ENCODE data around the gene ELOVL5.

The ELOVL5 gene

DNA sequence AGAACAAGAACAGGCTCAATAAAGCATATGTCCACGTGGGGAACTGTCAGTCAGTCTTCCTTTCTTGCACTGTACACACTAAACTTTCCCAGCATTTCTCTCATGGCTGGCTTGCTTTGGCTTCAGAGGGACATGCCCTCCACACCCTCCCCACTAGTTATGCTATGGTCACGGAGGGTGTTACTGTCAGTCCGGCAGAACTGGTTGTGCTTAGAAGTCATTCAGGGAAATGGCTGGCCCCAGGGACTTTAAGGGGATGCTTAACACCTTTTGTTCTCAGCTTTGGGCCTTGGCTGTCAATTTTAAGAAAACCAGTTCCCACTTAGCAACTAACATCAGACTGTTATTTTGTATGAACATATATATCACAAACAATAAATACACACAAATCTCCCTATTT, 55.1 kb downstream of the ELOVL5 start:
- TF ChIP-seq, protein P1, sequence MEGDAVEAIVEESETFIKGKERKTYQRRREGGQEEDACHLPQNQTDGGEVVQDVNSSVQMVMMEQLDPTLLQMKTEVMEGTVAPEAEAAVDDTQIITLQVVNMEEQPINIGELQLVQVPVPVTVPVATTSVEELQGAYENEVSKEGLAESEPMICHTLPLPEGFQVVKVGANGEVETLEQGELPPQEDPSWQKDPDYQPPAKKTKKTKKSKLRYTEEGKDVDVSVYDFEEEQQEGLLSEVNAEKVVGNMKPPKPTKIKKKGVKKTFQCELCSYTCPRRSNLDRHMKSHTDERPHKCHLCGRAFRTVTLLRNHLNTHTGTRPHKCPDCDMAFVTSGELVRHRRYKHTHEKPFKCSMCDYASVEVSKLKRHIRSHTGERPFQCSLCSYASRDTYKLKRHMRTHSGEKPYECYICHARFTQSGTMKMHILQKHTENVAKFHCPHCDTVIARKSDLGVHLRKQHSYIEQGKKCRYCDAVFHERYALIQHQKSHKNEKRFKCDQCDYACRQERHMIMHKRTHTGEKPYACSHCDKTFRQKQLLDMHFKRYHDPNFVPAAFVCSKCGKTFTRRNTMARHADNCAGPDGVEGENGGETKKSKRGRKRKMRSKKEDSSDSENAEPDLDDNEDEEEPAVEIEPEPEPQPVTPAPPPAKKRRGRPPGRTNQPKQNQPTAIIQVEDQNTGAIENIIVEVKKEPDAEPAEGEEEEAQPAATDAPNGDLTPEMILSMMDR (IDR thresholded peaks at IDR 0.05; ENCODE audit: low read length, missing control alignments): no peak
- DNase-seq (ENCODE audit: low read depth): no peak
- no peak overlapping the region for H3K4me3 ChIP-seq (replicated peaks; ENCODE audit: low read depth, low read length)

DNA sequence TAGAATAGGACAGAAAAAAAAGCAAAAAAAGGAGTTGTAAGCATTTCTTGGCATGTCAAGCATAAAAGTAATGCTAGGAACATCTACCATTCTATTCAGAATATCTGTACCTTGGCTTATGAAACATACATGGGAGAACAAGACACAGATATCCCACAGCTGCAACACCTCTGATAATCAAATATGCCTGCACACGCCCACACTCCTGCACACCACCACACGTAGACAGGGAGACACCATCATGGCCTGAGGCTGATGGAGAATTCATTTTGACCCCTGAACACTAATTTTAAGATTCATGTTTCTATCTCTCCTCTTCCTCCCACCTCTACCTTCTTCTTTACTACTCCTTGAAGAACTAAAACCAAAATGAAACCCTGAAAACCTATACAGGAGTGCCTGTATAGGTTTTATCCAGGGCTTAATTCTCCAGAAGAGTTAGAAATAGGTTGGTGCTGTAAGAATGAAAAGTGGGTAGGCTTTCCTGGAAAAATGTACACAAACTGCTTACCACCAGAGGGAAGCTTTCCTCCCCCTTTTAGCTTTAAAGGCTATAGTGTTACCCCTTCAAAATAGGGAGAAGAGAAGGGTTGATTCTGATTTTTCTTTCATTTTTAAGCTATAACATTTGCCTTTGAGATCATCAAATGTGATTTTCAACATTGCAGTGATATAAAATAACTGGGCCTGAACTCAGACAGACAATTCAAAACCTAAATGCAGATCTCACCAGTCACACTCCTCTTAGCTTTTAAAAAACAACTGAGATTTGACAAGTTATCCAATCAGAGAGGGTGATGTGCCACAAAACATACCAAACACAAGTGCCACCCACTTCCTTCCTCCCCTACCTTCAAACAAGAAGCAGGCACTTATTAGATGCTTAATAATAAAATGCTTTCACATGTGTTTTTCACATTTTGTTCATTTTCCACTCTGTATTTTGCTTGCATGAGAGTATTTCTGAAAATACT, 57.9 kb downstream of the ELOVL5 start:
- DNase-seq (ENCODE audit: low read depth): no peak
- H3K4me3 ChIP-seq (replicated peaks; ENCODE audit: low read depth, low read length): no peak overlapping the region
- TF ChIP-seq, protein P1 (IDR thresholded peaks at IDR 0.05; ENCODE audit: low read length, missing control alignments): peak; percentile 30

DNA sequence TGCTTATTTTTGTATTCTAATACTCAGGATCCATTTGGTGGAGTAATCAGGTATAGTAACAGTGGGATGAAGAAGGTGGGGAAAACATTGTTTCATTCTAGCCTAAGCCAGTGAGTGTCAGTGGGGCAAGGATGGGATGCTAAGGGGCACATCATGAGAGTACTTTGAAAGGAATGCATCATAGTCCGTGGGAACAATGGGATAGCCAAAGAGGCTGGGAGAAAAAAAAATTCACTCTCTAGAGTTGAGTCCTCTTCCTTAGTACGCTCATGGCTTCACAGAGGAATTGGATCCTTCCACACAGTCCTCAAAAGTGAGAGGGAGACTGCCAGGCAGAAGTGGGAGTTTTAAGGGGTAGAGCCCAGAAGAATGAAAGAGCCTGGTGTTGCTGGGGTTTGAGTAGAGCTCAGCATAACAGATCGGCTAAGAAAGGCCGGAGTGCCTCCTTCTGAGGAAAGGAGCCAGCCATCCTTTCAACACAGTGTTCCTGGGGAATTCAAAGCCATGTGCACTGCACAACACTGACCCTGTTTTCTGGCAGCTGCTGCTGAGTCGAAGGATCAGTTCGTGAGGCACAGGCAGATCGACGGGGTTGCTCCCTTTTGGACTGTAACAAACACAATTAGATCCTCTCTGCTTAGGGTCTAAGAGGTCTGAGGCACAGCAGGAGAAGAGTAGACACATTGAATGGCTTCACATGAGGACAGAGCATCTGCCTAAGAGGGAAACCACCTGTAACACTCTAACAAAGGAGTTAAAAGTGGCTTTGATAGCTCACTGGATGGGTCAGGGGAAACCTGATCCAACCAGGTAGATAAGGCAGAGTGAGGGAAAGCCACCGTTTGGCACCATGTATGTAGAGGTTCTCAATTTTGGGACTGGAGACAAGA, 61.2 kb downstream of the ELOVL5 start:
- TF ChIP-seq, protein P1 (IDR thresholded peaks at IDR 0.05; ENCODE audit: low read length, missing control alignments): no peak
- H3K4me3 ChIP-seq (replicated peaks; ENCODE audit: low read depth, low read length): no peak overlapping the region
- peak; percentile 62 for DNase-seq (ENCODE audit: low read depth)

DNA sequence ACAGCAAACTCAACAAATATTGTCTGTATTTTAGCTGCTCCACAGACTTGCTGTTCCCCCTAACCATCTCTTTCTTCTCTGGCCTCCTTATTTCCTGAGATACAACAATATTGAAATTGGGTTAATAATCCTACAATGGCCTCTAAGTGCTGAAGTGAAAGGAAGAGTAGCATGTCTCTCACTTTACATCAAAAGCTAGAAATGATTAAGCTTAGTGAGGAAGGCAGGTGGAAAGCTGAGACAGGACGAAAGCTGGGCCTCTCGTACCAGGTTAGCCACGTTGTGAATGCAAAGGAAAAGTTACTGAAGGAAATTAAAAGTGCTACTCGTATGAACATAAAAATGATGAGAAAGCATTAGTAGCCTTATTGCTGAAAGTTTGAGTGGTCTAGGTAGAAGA, 63.8 kb downstream of the ELOVL5 start:
- H3K4me3 ChIP-seq (replicated peaks; ENCODE audit: low read depth, low read length): no peak overlapping the region
- DNase-seq (ENCODE audit: low read depth): no peak
- TF ChIP-seq, protein P1 (IDR thresholded peaks at IDR 0.05; ENCODE audit: low read length, missing control alignments): no peak

DNA sequence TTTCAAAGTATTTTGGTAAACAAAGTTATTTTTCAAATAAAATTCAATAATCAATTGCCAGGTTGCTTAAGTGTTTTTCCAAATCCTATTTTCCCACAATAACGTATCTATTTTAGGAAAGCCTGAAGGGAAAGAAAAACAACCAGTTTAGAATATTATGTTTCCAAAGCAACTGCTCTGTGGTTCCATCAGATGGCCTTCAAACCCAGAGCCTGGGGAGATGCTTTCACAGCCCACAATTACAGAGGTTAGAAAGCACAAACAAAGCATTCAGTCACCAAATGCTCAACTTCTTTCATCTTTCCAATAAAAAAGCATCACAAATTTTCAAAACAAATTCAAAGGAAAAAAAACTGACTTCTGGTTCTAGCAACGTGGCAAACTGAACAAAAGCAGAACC, 66.0 kb downstream of the ELOVL5 start:
- peak; percentile 29 for DNase-seq (ENCODE audit: low read depth)
- H3K4me3 ChIP-seq (replicated peaks; ENCODE audit: low read depth, low read length): no peak overlapping the region
- TF ChIP-seq, protein P1 (IDR thresholded peaks at IDR 0.05; ENCODE audit: low read length, missing control alignments): no peak

DNA sequence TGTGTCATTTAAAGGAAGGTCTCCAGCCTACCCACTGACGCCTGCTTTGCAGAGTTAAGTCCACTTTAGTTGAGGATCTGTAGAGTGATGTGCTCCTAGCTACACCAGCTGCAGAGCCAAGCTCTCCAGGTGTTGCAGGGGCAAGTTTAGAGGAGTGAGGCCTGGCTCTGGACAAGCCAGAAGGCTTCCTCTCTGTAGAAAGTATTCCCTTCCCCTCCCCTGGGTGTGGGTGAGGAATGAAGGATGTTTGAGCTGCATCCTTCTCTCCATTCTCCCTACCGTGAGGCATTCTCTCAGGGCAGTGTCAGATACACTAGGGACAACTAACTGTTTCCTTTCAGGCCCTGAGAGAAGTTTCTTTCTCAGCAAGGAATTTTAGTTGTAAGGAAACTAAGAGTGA, 66.5 kb downstream of the ELOVL5 start:
- no peak overlapping the region for H3K4me3 ChIP-seq (replicated peaks; ENCODE audit: low read depth, low read length)
- TF ChIP-seq, protein P1 (IDR thresholded peaks at IDR 0.05; ENCODE audit: low read length, missing control alignments): no peak
- no peak for DNase-seq (ENCODE audit: low read depth)
